Spleen (tissue), 7 donors: ENCODE data around the gene MYADM.

ENCODE experiments used
- CTCF ChIP-seq, 11 experiments: fragments of 200-600 bp in 7 of 11; fragments of 450-650 bp in 4 of 11; sonication (generic) in 4 of 11; IDR thresholded peaks in 8 of 11; conservative IDR thresholded peaks in 3 of 11; 1 replicate in 7 of 11; 2 replicates in 4 of 11; pipeline versions ENCODE4 v1.4.0 to v1.8.0; 2016 to 2021; ENCODE audit warnings: antibody characterized with exemption in 11 of 11, inconsistent platforms in 4 of 11, mild to moderate bottlenecking in 1 of 11
- POLR2A ChIP-seq, 3 donors: fragments of 450-650 bp; IDR thresholded peaks; one replicate each; pipeline ENCODE4 v1.5.1; 2017; ENCODE audit warnings: antibody characterized with exemption in 3 of 3, mild to moderate bottlenecking in 1 of 3
- donor health status: DM: no; HTN: no; CAD: no; lungs with moderate emphysema.
- donor health status: DM: no; HTN: no; CAD: no.
- donor health status: DM: no; HTN: no; CAD: no.

- TF ChIP-seq POLR2A (IDR thresholded peaks at IDR 0.05) (no peak), CTCF (IDR thresholded peaks at IDR 0.05 in 8 of 11, conservative IDR thresholded peaks at IDR 0.05 in 3 of 11) (no peak)
These were observed 6.9 kb downstream of the MYADM start for GRCh38 chr19:53874606-53874990.
